HepG2 (cell line): ENCODE results near the gene HSD11B2. TPM values are rescaled to one million over a fixed set of nuclear protein-coding genes. Genes with fewer than 3 reads are reported as not detected.

ENCODE experiments used
- ATAC-seq: fragments of 200-7000 bp; cut with Tn5 transposase; 3 replicates; pipeline ENCODE4 v1.9.1; 2020; ENCODE audit warnings: mild to moderate bottlenecking, moderate library complexity
- BruUV-seq: library from RNA; stranded (reverse); fragments of 400-500 nt; replicated peaks from 2 replicates; lab custom pipeline; 2021; lab: Mats Ljungman, UMichigan
- CTCF ChIA-PET: fragments of 300-600 bp; formaldehyde crosslinking; extraction: SDS; loops from one replicate; lab custom pipeline; 2021; ENCODE audit warnings: low total read pairs, inconsistent platforms, low intra/inter-chr PET ratio; lab: Yijun Ruan, JAX
- POLR2A ChIA-PET: fragments of 350-600 bp; sonication (Branson Sonifier 250); formaldehyde crosslinking; loops from one replicate; lab custom pipeline; 2020; ENCODE audit warnings: antibody characterized with exemption, inconsistent platforms; lab: Yijun Ruan, JAX
- DNase-seq: peaks from one replicate; pipeline ENCODE4 v3.0.0-alpha.2; 2015; ENCODE audit warnings: low spot score
- FAIRE-seq: peaks from 3 replicates; lab custom pipeline; 2011; peaks lifted over from hg19 to GRCh38; lab: Jason Lieb, UNC
- H2AFZ ChIP-seq: one replicate; pipeline ENCODE4 v1.6.1; 2011; ENCODE audit warnings: low read length, inconsistent platforms
- H3K27ac ChIP-seq: fragments of 300-600 bp; 3 replicates; pipeline ENCODE4 v1.8.0; 2011; ENCODE audit warnings: mixed run types, mild to moderate bottlenecking, mixed read lengths, low read length, inconsistent platforms; ENCODE audit not compliant: insufficient read depth; ENCODE audit errors: extremely low read length
- H3K27me3 ChIP-seq, 2 experiments: fragments of 200-600 bp in 1 of 2; 2 replicates in 1 of 2; 3 replicates in 1 of 2; pipeline versions ENCODE4 v1.6.0 to v1.8.0; 2011; ENCODE audit warnings: low read length in 2 of 2, mild to moderate bottlenecking in 2 of 2, moderate library complexity in 2 of 2, inconsistent platforms in 1 of 2; ENCODE audit not compliant: insufficient read depth in 2 of 2, control insufficient read depth in 1 of 2
- H3K36me3 ChIP-seq, 2 experiments: fragments of 200-600 bp in 1 of 2; replicated peaks in 1 of 2; 2 replicates in 1 of 2; 3 replicates in 1 of 2; pipeline versions ENCODE4 v1.5.1 to v1.8.0; 2011; ENCODE audit warnings: low read length in 2 of 2, inconsistent platforms in 1 of 2; ENCODE audit not compliant: insufficient read depth in 2 of 2, control insufficient read depth in 1 of 2
- H3K4me1 ChIP-seq: 2 replicates; pipeline ENCODE4 v1.5.1; 2012; ENCODE audit warnings: low read length, inconsistent platforms; ENCODE audit not compliant: insufficient read depth
- H3K4me2 ChIP-seq: 2 replicates; pipeline ENCODE4 v1.6.0; 2011; ENCODE audit warnings: low read depth, low read length, inconsistent platforms
- H3K4me3 ChIP-seq, 3 experiments: fragments of 200-600 bp in 1 of 3; sonication (generic), shearing (Covaris generic) in 1 of 3; replicated peaks in 1 of 3; 2 replicates each; pipeline ENCODE4 v1.5.1; 2011 to 2016; ENCODE audit warnings: low read length in 3 of 3, inconsistent platforms in 2 of 3, low read depth in 2 of 3, mild to moderate bottlenecking in 2 of 3, control low read depth in 1 of 3, mixed read lengths in 1 of 3; ENCODE audit not compliant: insufficient read depth in 1 of 3
- H3K79me2 ChIP-seq: one replicate; pipeline ENCODE4 v1.6.1; 2011; ENCODE audit warnings: low read length, inconsistent platforms; ENCODE audit not compliant: insufficient read depth
- H3K9ac ChIP-seq: 2 replicates; pipeline ENCODE4 v1.6.0; 2011; ENCODE audit warnings: mild to moderate bottlenecking, low read depth, low read length, inconsistent platforms; ENCODE audit not compliant: insufficient read depth
- H3K9me3 ChIP-seq: 2 replicates; pipeline ENCODE4 v1.5.1; 2012; ENCODE audit warnings: mild to moderate bottlenecking, low read length
- H4K20me1 ChIP-seq: 2 replicates; pipeline ENCODE4 v1.6.0; 2011; ENCODE audit warnings: inconsistent platforms, mild to moderate bottlenecking, low read length, moderate library complexity; ENCODE audit not compliant: insufficient read depth
- ADNP ChIP-seq: sonication (generic); formaldehyde crosslinking; IDR thresholded peaks from 2 replicates; pipeline ENCODE4 v1.4.0; 2020; ENCODE audit warnings: missing genetic modification reagents
- ATF2 ChIP-seq: sonication (generic); formaldehyde crosslinking; IDR thresholded peaks from 2 replicates; pipeline ENCODE4 v1.4.0; 2020; ENCODE audit warnings: missing genetic modification reagents
- CEBPB ChIP-seq: IDR thresholded peaks from 2 replicates; pipeline ENCODE4 v1.6.1; 2011; ENCODE audit warnings: low read depth, low read length, improper control_type of control experiment, borderline replicate concordance
- FOXA3 ChIP-seq: IDR thresholded peaks from 2 replicates; pipeline ENCODE4 v1.6.1; 2016; ENCODE audit warnings: missing genetic modification reagents, missing compliant biosample characterization
- NFYC ChIP-seq: IDR thresholded peaks from 2 replicates; pipeline ENCODE4 v1.6.1; 2016; ENCODE audit warnings: missing genetic modification reagents, missing compliant biosample characterization
- ZNF598 ChIP-seq: sonication (generic); formaldehyde crosslinking; IDR thresholded peaks from 2 replicates; pipeline ENCODE4 v1.5.1; 2020; ENCODE audit warnings: mild to moderate bottlenecking, missing genetic modification reagents, borderline replicate concordance
- WGBS: methylation state at CpG from one replicate; pipeline ENCODE4 v1.1.6; 2017; ENCODE audit warnings: low lambda C conversion rate; 5-methylcytosine and 5-hydroxymethylcytosine counted together
- in situ Hi-C: cut with HindIII; loops from 2 replicates; pipeline ENCODE4 v1.10.0; 2017; ENCODE audit warnings: low pct_unique_long_range_greater_than_20kb; ENCODE audit not compliant: extremely low pct_ligation_motif_present
- intact Hi-C: fragments of 100-400 bp; cut with micrococcal nuclease; formaldehyde crosslinking; loops from one replicate; pipeline ENCODE4 v1.10.0; 2022; ENCODE audit not compliant: unreplicated experiment
- polyA plus RNA-seq, 8 experiments: library from polyadenylated mRNA; depleted of rRNA in 3 of 8; stranded (reverse) in 7 of 8; unstranded in 1 of 8; fragments of >200 nt; fragmentation: Illumina TruSeq in 4 of 8; extraction: Trizol in 4 of 8; gene quantifications; 2 replicates each; pipeline versions ENCODE4 v1.2.1 to v1.2.3, GENCODE V29; 2011 to 2016; ENCODE audit warnings: low read depth in 4 of 8, missing spikeins in 1 of 8, mixed read lengths in 1 of 8; ENCODE audit not compliant: insufficient read depth in 1 of 8
- total RNA-seq, 5 experiments: library from RNA; depleted of rRNA; stranded (reverse); fragments of >200 nt; fragmentation: Illumina TruSeq; extraction: Trizol; gene quantifications; 2 replicates each; pipeline ENCODE4 v1.2.3, GENCODE V29; 2016; ENCODE audit warnings: low read depth in 1 of 5
- TF ChIP-seq, protein P1 (sequence below): sonication (generic); formaldehyde crosslinking; IDR thresholded peaks from 2 replicates; pipeline ENCODE4 v1.9.0; 2022; ENCODE audit warnings: missing genetic modification reagents, mild to moderate bottlenecking, borderline replicate concordance
- TF ChIP-seq, protein P2 (sequence below): sonication (generic); formaldehyde crosslinking; IDR thresholded peaks from 2 replicates; pipeline ENCODE4 v1.4.0; 2020; ENCODE audit warnings: low read depth, missing genetic modification reagents

The HSD11B2 gene
- total and polyA plus RNA-seq, 2 of the 13 experiments (the other 11 are each of a cell fraction or from before 2014, with no cell fraction given), result 8.9 to 13.6 TPM

DNA sequence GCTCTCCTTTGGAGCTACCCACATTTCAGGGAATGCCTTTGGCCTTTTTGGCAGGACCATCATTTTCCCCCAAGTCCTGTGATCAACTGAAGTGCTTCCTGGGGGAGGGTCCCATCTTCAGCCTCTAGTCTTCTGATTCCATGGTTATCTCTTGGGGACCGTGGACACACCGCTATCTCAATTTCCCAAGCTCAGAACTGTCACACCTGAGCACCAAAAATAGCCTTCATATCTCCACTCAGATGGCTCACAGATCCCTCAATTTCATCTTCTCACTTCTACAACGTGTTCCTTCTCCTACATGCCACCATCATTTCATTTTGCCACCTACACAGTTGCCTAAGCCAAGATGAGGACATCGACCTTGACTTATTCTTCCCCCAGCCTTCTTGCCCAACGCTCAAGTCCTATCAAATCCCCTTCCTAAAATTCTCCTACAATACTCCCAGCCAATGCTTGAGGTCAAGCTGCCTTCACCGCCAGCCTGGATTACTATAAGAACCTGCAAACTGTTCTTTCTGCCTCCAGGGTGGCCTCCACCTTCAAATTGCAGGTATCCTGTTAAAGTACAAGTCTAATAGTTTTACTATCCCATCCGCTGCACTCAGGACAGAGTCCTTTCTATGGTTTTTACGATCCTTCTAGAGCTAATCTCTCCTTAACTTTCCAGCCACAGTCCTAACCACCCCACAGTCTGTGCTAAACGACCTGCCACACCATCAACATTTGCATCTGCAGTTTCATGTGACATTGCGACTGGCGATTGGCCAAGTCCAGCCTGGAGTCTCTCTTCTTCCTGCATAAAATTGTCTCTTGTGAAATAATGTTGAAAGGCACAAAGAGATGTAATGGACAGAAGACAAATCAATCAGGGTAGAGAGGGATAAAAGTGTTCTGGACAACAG is 43.9 kb downstream of the HSD11B2 start:
- Histone ChIP-seq H3K9me3 (no peaks in the 10 kb centered on the region), H3K4me2 (no peak overlapping the region), H3K36me3 (peaks cover 2 to 8% of the 10 kb centered on the region in 2 experiments; a peak in 4 of 5 replicates), H3K27me3 (no peaks in the 10 kb centered on the region), H3K9ac (no peak overlapping the region), H4K20me1 (no peaks in the 10 kb centered on the region; the same call in 1 of the 2 replicates), H3K27ac (no peak overlapping the region), H3K4me3 (no peak overlapping the region), H3K79me2 (peaks cover 35% of the 10 kb centered on the region), H3K4me1 (peaks cover 23% of the 10 kb centered on the region), H2AFZ (no peak overlapping the region)
- DNase-seq (no peak), FAIRE-seq (no peak), ATAC-seq (no peak)
- CTCF ChIA-PET, result no interaction called here
- 93% methylated on average over 11 of the region's 11 CpGs for WGBS
- POLR2A ChIA-PET, result no interaction called here
- BruUV-seq, result TSS peak; percentile 12
- 0 out of 2 replicates have a peak, but pooled peaks have one; percentile 12 for TF ChIP-seq CEBPB
- TF ChIP-seq, protein P1, sequence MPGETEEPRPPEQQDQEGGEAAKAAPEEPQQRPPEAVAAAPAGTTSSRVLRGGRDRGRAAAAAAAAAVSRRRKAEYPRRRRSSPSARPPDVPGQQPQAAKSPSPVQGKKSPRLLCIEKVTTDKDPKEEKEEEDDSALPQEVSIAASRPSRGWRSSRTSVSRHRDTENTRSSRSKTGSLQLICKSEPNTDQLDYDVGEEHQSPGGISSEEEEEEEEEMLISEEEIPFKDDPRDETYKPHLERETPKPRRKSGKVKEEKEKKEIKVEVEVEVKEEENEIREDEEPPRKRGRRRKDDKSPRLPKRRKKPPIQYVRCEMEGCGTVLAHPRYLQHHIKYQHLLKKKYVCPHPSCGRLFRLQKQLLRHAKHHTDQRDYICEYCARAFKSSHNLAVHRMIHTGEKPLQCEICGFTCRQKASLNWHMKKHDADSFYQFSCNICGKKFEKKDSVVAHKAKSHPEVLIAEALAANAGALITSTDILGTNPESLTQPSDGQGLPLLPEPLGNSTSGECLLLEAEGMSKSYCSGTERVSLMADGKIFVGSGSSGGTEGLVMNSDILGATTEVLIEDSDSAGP, result no peak
- in situ Hi-C loops (no loop called here), intact Hi-C loops (no loop called here)

DNA sequence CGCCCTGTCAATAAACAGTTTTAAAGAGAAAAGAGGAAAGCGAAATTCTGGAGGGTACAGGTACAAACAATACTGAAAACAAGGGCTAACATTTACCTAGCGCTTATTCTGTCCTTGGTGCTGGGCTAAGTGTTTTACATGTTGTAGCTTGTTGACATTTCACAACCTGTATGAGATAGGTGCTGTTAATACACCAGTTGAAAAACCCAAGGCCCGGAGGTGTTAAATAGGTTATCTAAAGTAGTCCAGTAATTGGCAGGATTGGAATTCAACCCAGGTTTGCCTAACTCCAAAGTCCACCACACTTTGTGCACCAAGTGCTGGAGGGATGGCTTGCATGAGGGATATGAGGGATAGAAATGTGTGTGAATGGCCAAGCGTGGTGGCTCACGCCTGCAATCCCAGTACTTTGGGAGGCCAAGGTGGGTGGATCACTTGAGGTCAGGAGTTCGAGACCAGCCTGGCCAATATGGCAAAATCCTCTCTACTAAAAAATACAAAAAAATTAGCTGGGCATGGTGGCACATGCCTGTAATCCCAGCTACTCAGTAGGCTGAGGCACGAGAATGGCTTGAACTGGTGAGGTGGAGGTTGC is 47.1 kb downstream of the HSD11B2 start:
- Histone ChIP-seq H3K4me1 (peaks cover 43% of the 10 kb centered on the region), H2AFZ (no peak overlapping the region), H3K79me2 (peaks cover 41% of the 10 kb centered on the region), H3K4me3 (no peak overlapping the region), H3K36me3 (peaks cover 2 to 8% of the 10 kb centered on the region in 2 experiments; a peak in 4 of 5 replicates), H4K20me1 (no peaks in the 10 kb centered on the region), H3K27me3 (no peaks in the 10 kb centered on the region; a peak in 1 of 5 replicates), H3K4me2 (peak overlapping the region; percentile 21; the same call in 1 of the 2 replicates), H3K9ac (no peak overlapping the region), H3K9me3 (no peaks in the 10 kb centered on the region), H3K27ac (peak overlapping the region; percentile 30)
- POLR2A ChIA-PET, result no interaction called here
- no TSS peak for BruUV-seq
- WGBS, result 65% methylated on average over 8 of the region's 8 CpGs
- CTCF ChIA-PET, result no interaction called here
- peak; percentile 12 for ATAC-seq
- peak; percentile 37 for DNase-seq
- in situ Hi-C loops (no loop called here), intact Hi-C loops (no loop called here)
- FAIRE-seq, result peak; percentile 4
- TF ChIP-seq ADNP (CRISPR knock-in tag), result 0 out of 2 replicates have a peak, but pooled peaks have one; percentile 41
- TF ChIP-seq, protein P2, sequence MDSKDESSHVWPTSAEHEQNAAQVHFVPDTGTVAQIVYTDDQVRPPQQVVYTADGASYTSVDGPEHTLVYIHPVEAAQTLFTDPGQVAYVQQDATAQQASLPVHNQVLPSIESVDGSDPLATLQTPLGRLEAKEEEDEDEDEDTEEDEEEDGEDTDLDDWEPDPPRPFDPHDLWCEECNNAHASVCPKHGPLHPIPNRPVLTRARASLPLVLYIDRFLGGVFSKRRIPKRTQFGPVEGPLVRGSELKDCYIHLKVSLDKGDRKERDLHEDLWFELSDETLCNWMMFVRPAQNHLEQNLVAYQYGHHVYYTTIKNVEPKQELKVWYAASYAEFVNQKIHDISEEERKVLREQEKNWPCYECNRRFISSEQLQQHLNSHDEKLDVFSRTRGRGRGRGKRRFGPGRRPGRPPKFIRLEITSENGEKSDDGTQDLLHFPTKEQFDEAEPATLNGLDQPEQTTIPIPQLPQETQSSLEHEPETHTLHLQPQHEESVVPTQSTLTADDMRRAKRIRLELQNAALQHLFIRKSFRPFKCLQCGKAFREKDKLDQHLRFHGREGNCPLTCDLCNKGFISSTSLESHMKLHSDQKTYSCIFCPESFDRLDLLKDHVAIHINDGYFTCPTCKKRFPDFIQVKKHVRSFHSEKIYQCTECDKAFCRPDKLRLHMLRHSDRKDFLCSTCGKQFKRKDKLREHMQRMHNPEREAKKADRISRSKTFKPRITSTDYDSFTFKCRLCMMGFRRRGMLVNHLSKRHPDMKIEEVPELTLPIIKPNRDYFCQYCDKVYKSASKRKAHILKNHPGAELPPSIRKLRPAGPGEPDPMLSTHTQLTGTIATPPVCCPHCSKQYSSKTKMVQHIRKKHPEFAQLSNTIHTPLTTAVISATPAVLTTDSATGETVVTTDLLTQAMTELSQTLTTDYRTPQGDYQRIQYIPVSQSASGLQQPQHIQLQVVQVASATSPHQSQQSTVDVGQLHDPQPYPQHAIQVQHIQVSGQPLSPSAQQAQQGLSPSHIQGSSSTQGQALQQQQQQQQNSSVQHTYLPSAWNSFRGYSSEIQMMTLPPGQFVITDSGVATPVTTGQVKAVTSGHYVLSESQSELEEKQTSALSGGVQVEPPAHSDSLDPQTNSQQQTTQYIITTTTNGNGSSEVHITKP, result no peak
- no peak for TF ChIP-seq NFYC (CRISPR knock-in tag)
- TF ChIP-seq FOXA3 (CRISPR knock-in tag), result peak; percentile 72
- peak; percentile 14; the same call in 1 of the 2 replicates for TF ChIP-seq ATF2 (CRISPR knock-in tag)
- no peak for TF ChIP-seq ZNF598 (CRISPR knock-in tag)
